OCI-LY7 (cell line): ENCODE results near the gene GMEB1. TPM values are rescaled to one million over a fixed set of nuclear protein-coding genes. Genes with fewer than 3 reads are reported as not detected.
A peak's percentile ranks its signal among the peaks of the same experiment; 100 is the strongest.

Source experiments
- BruUV-seq: library from RNA; stranded (reverse); fragments of 400-500 nt; replicated peaks from 2 replicates; lab custom pipeline; 2021; lab: Mats Ljungman, UMichigan
- CTCF ChIA-PET: fragments of 300-600 bp; sonication (Branson Sonifier 250); formaldehyde crosslinking; loops from one replicate; lab custom pipeline; 2022; ENCODE audit warnings: antibody characterized with exemption; ENCODE audit not compliant: unreplicated experiment; lab: Charles Lee
- POLR2A ChIA-PET: fragments of 300-600 bp; sonication (Branson Sonifier 250); formaldehyde crosslinking; loops from one replicate; lab custom pipeline; 2022; ENCODE audit warnings: antibody characterized with exemption; lab: Charles Lee
- DNase-seq: peaks from one replicate; pipeline ENCODE4 v3.0.0-alpha.2; 2015; ENCODE audit warnings: low spot score
- H2AFZ ChIP-seq: fragments of 200-600 bp; sonication (generic), shearing (Covaris generic); 2 replicates; pipeline ENCODE4 v1.6.1; 2014; ENCODE audit warnings: mild to moderate bottlenecking, antibody characterized with exemption, low read length, moderate library complexity
- H3K27ac ChIP-seq: fragments of 200-600 bp; sonication (generic); 2 replicates; pipeline ENCODE4 v1.5.1; 2014; ENCODE audit warnings: mixed run types, low read depth, mild to moderate bottlenecking, moderate library complexity, low read length, inconsistent platforms; ENCODE audit not compliant: poor library complexity, severe bottlenecking
- H3K36me3 ChIP-seq: fragments of 200-600 bp; sonication (generic); 2 replicates; pipeline ENCODE4 v1.6.1; 2014; ENCODE audit warnings: mild to moderate bottlenecking, antibody characterized with exemption, low read length, moderate library complexity, mixed read lengths; ENCODE audit not compliant: insufficient read depth
- H3K4me1 ChIP-seq: fragments of 200-600 bp; sonication (generic); 2 replicates; pipeline ENCODE4 v1.5.1; 2014; ENCODE audit warnings: mild to moderate bottlenecking, low read length; ENCODE audit not compliant: insufficient read depth, poor library complexity, severe bottlenecking
- H3K4me2 ChIP-seq: fragments of 200-600 bp; sonication (generic); 2 replicates; pipeline ENCODE4 v1.6.1; 2014; ENCODE audit warnings: mild to moderate bottlenecking, low read length
- H3K4me3 ChIP-seq: fragments of 200-600 bp; sonication (generic); 2 replicates; pipeline ENCODE4 v1.5.1; 2014; ENCODE audit warnings: mild to moderate bottlenecking, low read depth, low read length; ENCODE audit not compliant: poor library complexity, severe bottlenecking
- H3K79me2 ChIP-seq: fragments of 200-600 bp; sonication (generic); 2 replicates; pipeline ENCODE4 v1.6.1; 2016; ENCODE audit warnings: low read depth, mild to moderate bottlenecking, low read length, moderate library complexity, mixed read lengths; ENCODE audit not compliant: insufficient read depth
- H3K9me2 ChIP-seq: fragments of 200-600 bp; sonication (generic); 2 replicates; pipeline ENCODE4 v1.6.1; 2016; ENCODE audit warnings: mild to moderate bottlenecking, low read length, mixed read lengths; ENCODE audit not compliant: insufficient read depth
- H3K9me3 ChIP-seq: fragments of 200-600 bp; sonication (generic); 2 replicates; pipeline ENCODE4 v1.6.1; 2014; ENCODE audit warnings: mild to moderate bottlenecking, mixed run types, low read length, mixed read lengths
- H4K20me1 ChIP-seq: fragments of 200-600 bp; sonication (generic); 2 replicates; pipeline ENCODE4 v1.6.1; 2014; ENCODE audit warnings: mild to moderate bottlenecking, antibody characterized with exemption, low read length, moderate library complexity, mixed read lengths; ENCODE audit not compliant: insufficient read depth
- EZH2phosphoT487 ChIP-seq: fragments of 200-600 bp; sonication (generic); IDR thresholded peaks from 2 replicates; pipeline ENCODE4 v1.6.1; 2018; ENCODE audit warnings: low read depth, borderline replicate concordance, mild to moderate bottlenecking, mixed run types, antibody characterized with exemption, low read length, moderate library complexity, mixed read lengths
- intact Hi-C: fragments of 100-400 bp; cut with micrococcal nuclease; formaldehyde crosslinking; loops from one replicate; pipeline ENCODE4 v1.10.0; 2022; ENCODE audit not compliant: unreplicated experiment
- total RNA-seq, 2 experiments: library from RNA; depleted of rRNA in 1 of 2; stranded (reverse); fragments of >200 nt in 1 of 2; shearing (Covaris generic) in 1 of 2; gene quantifications; 2 replicates each; pipeline ENCODE4 v1.2.3, GENCODE V29; 2014 to 2022
- TF ChIP-seq, protein P1 (sequence below): fragments of 200-600 bp; sonication (generic); conservative IDR thresholded peaks from 2 replicates; pipeline ENCODE4 v1.5.1; 2014; ENCODE audit warnings: mild to moderate bottlenecking, antibody characterized with exemption, low read length, moderate library complexity, mixed read lengths

GMEB1 gene
- total RNA-seq, 2 experiments from 2014 or later = 13.0 to 22.5 TPM

- H4K20me1 ChIP-seq = peaks cover 34% of the 10 kb centered on the region
- BruUV-seq = no TSS peak
- peak overlapping the region; percentile 78 for H3K27ac ChIP-seq
- H3K4me3 ChIP-seq = peak overlapping the region; percentile 88
- H3K4me1 ChIP-seq = peaks cover 31% of the 10 kb centered on the region
- POLR2A ChIA-PET = interaction anchor here (0.5 to 2.3 kb wide), 10 partner anchors 10 to 328 kb away, joined by 3 to 9 read pairs (median 4); partner anchors contain the start of genes GMEB1 and TAF12
- H2AFZ ChIP-seq = peak overlapping the region; percentile 10; the same call in 1 of the 2 replicates
- no peaks in the 10 kb centered on the region for H3K9me2 ChIP-seq
- H3K4me2 ChIP-seq = peak overlapping the region; percentile 97
- no peak for TF ChIP-seq EZH2phosphoT487
- TF ChIP-seq, protein P1, sequence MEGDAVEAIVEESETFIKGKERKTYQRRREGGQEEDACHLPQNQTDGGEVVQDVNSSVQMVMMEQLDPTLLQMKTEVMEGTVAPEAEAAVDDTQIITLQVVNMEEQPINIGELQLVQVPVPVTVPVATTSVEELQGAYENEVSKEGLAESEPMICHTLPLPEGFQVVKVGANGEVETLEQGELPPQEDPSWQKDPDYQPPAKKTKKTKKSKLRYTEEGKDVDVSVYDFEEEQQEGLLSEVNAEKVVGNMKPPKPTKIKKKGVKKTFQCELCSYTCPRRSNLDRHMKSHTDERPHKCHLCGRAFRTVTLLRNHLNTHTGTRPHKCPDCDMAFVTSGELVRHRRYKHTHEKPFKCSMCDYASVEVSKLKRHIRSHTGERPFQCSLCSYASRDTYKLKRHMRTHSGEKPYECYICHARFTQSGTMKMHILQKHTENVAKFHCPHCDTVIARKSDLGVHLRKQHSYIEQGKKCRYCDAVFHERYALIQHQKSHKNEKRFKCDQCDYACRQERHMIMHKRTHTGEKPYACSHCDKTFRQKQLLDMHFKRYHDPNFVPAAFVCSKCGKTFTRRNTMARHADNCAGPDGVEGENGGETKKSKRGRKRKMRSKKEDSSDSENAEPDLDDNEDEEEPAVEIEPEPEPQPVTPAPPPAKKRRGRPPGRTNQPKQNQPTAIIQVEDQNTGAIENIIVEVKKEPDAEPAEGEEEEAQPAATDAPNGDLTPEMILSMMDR = no peak
- intact Hi-C loops = loop anchor here (1.0 kb wide), 1 partner anchor 68 kb away; no protein-coding TSS in a partner anchor
- H3K79me2 ChIP-seq = peaks cover 55% of the 10 kb centered on the region
- peaks cover 49% of the 10 kb centered on the region for H3K36me3 ChIP-seq
- peak; percentile 81 for DNase-seq
- CTCF ChIA-PET = interaction anchor here (0.6 to 1.8 kb wide), 2 partner anchors 94 to 165 kb away, joined by 3 to 10 read pairs; partner anchors contain the start of gene TAF12
- no peaks in the 10 kb centered on the region for H3K9me3 ChIP-seq
These were observed 68.9 kb downstream of the GMEB1 start for GRCh38 chr1:28737307-28738132.

- ChIA-PET POLR2A (interaction anchor here (0.5 to 0.6 kb wide), 2 partner anchors 183 to 253 kb away, joined by 3 to 6 read pairs; no protein-coding TSS in a partner anchor), CTCF (no interaction called here)
- Histone ChIP-seq H3K27ac (no peak overlapping the region), H3K4me1 (peaks cover 48% of the 10 kb centered on the region), H4K20me1 (peaks cover 50% of the 10 kb centered on the region), H3K4me3 (peak overlapping the region; percentile 27), H2AFZ (no peak overlapping the region), H3K36me3 (peaks cover 75% of the 10 kb centered on the region), H3K79me2 (peaks cover 81% of the 10 kb centered on the region), H3K9me2 (no peaks in the 10 kb centered on the region), H3K9me3 (no peaks in the 10 kb centered on the region), H3K4me2 (peak overlapping the region; percentile 97; the same call in 1 of the 2 replicates)
- no peak for DNase-seq
- TF ChIP-seq, protein P1 = no peak
- TF ChIP-seq EZH2phosphoT487 = no peak
- no TSS peak for BruUV-seq
- intact Hi-C loops = no loop called here
These were observed 71.5 kb downstream of the GMEB1 start for GRCh38 chr1:28740118-28740517.
